Measurements from ENCODE around the gene IGLL1.
A peak's percentile ranks its signal among the peaks of the same experiment; 100 is the strongest.
"Not testable (repeated sequence)": the region's sequence is repeated elsewhere in the genome, so short reads cannot be mapped to it uniquely, and the experiment has no call there.

IGLL1 gene

DNA sequence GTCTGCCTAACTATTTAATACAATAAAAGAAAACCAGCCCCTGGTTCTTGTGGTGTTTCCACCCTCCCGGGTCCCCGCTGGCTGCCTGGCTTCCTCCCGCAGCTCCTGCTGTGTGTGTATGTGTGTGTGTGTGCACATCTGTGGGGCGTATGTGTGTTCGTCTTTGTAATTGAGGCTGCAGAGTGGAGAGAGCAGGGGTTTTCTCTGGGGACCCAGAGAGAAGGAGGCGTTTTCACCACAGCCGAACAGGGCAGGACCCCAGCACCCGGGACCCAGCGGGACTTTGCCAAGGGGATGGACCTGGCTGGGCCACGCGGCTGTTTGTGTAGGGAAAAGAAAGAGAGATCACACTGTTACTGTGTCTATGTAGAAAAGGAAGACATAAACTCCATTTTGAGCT lies 42.7 kb downstream of the IGLL1 start:
- H3K27me3 ChIP-seq (ENCODE audit: control insufficient read depth in 1 of 2, insufficient read depth in 1 of 2, low read length in 2 of 2), result peaks cover 34 to 38% of the 10 kb centered on the region in 2 experiments
- no peak overlapping the region for H4K8ac ChIP-seq (ENCODE audit: low read length)
- no peak overlapping the region for H3K9ac ChIP-seq (ENCODE audit: low read length)
- no peak overlapping the region for H3K27ac ChIP-seq (ENCODE audit: low read length, poor library complexity, severe bottlenecking)
- no peaks in the 10 kb centered on the region for H3K36me3 ChIP-seq (ENCODE audit: control insufficient read depth in 1 of 2, insufficient read depth in 2 of 2, low read depth in 1 of 2, low read length in 2 of 2)
- H3K4me2 ChIP-seq (ENCODE audit: low read length, poor library complexity, severe bottlenecking), result no peak overlapping the region
- no peak overlapping the region for H3K4me3 ChIP-seq (ENCODE audit: insufficient read depth in 1 of 2, low read depth in 1 of 2, low read length in 2 of 2)
- no peaks in the 10 kb centered on the region for H3K79me1 ChIP-seq (replicated peaks; ENCODE audit: low read length, poor library complexity, severe bottlenecking)
- H2BK12ac ChIP-seq (ENCODE audit: low read length in 2 of 2), result peak overlapping the region in 1 of 2 experiments; percentile 49
- 35% methylated on average over 11 of the region's 11 CpGs for WGBS
- no peaks in the 10 kb centered on the region for H3K9me3 ChIP-seq (ENCODE audit: control insufficient read depth, low read length)
- H3K4me1 ChIP-seq (ENCODE audit: control insufficient read depth, insufficient read depth, low read depth, low read length), result no peaks in the 10 kb centered on the region
- no peak overlapping the region for H2BK15ac ChIP-seq (ENCODE audit: low read depth, poor library complexity, severe bottlenecking)
- no peak overlapping the region for H2BK5ac ChIP-seq (ENCODE audit: low read depth, low read length, poor library complexity, severe bottlenecking)
- no peak overlapping the region for H3K23ac ChIP-seq (ENCODE audit: low read length in 2 of 2)
- H4K91ac ChIP-seq (ENCODE audit: low read length), result peak overlapping the region; percentile 37
- no peak overlapping the region for H3K14ac ChIP-seq (ENCODE audit: low read length in 2 of 2)
- no peak overlapping the region for H2AK5ac ChIP-seq (ENCODE audit: low read length, severe bottlenecking)
- H2BK120ac ChIP-seq (ENCODE audit: low read depth, low read length), result peak overlapping the region; percentile 74
- DNase-seq, result no peak
- peak overlapping the region; percentile 36 for H2AFZ ChIP-seq (ENCODE audit: low read depth, low read length)
- H3K18ac ChIP-seq (ENCODE audit: low read depth in 1 of 2, low read length in 2 of 2), result peak overlapping the region in 1 of 2 experiments; percentile 8
- H3K4ac ChIP-seq (ENCODE audit: low read depth in 1 of 2, low read length in 2 of 2), result peak overlapping the region in 1 of 2 experiments; percentile 40

GRCh38 chr22:23536821-23537345 lies 43.2 kb downstream of the IGLL1 start:
- peak overlapping the region; percentile 74 for H2BK120ac ChIP-seq (ENCODE audit: low read depth, low read length)
- H3K18ac ChIP-seq (ENCODE audit: low read depth in 1 of 2, low read length in 2 of 2), result peak overlapping the region in 1 of 2 experiments; percentile 88
- no peaks in the 10 kb centered on the region for H3K79me1 ChIP-seq (replicated peaks; ENCODE audit: low read length, poor library complexity, severe bottlenecking)
- H2AFZ ChIP-seq (ENCODE audit: low read depth, low read length), result no peak overlapping the region
- H3K36me3 ChIP-seq (ENCODE audit: control insufficient read depth in 1 of 2, insufficient read depth in 2 of 2, low read depth in 1 of 2, low read length in 2 of 2), result no peaks in the 10 kb centered on the region
- H3K9ac ChIP-seq (ENCODE audit: low read length), result no peak overlapping the region
- no peak overlapping the region for H2BK5ac ChIP-seq (ENCODE audit: low read depth, low read length, poor library complexity, severe bottlenecking)
- no peak for DNase-seq
- H3K4me3 ChIP-seq (ENCODE audit: insufficient read depth in 1 of 2, low read depth in 1 of 2, low read length in 2 of 2), result no peak overlapping the region
- H3K23ac ChIP-seq (ENCODE audit: low read length in 2 of 2), result no peak overlapping the region
- no peaks in the 10 kb centered on the region for H3K9me3 ChIP-seq (ENCODE audit: control insufficient read depth, low read length)
- no peak overlapping the region for H3K14ac ChIP-seq (ENCODE audit: low read length in 2 of 2)
- peak overlapping the region; percentile 78 for H2BK15ac ChIP-seq (ENCODE audit: low read depth, poor library complexity, severe bottlenecking)
- H3K4me2 ChIP-seq (ENCODE audit: low read length, poor library complexity, severe bottlenecking), result no peak overlapping the region
- peaks cover 39 to 42% of the 10 kb centered on the region in 2 experiments for H3K27me3 ChIP-seq (ENCODE audit: control insufficient read depth in 1 of 2, insufficient read depth in 1 of 2, low read length in 2 of 2)
- no peak overlapping the region for H4K8ac ChIP-seq (ENCODE audit: low read length)
- no peak overlapping the region for H3K27ac ChIP-seq (ENCODE audit: low read length, poor library complexity, severe bottlenecking)
- WGBS, result 51% methylated on average over 16 of the region's 17 CpGs
- no peak overlapping the region for H2AK5ac ChIP-seq (ENCODE audit: low read length, severe bottlenecking)
- H2BK12ac ChIP-seq (ENCODE audit: low read length in 2 of 2), result peak overlapping the region; percentile 49 to 66
- peak overlapping the region; percentile 83 for H4K91ac ChIP-seq (ENCODE audit: low read length)
- H3K4me1 ChIP-seq (ENCODE audit: control insufficient read depth, insufficient read depth, low read depth, low read length), result no peaks in the 10 kb centered on the region
- H3K4ac ChIP-seq (ENCODE audit: low read depth in 1 of 2, low read length in 2 of 2), result no peak overlapping the region

DNA sequence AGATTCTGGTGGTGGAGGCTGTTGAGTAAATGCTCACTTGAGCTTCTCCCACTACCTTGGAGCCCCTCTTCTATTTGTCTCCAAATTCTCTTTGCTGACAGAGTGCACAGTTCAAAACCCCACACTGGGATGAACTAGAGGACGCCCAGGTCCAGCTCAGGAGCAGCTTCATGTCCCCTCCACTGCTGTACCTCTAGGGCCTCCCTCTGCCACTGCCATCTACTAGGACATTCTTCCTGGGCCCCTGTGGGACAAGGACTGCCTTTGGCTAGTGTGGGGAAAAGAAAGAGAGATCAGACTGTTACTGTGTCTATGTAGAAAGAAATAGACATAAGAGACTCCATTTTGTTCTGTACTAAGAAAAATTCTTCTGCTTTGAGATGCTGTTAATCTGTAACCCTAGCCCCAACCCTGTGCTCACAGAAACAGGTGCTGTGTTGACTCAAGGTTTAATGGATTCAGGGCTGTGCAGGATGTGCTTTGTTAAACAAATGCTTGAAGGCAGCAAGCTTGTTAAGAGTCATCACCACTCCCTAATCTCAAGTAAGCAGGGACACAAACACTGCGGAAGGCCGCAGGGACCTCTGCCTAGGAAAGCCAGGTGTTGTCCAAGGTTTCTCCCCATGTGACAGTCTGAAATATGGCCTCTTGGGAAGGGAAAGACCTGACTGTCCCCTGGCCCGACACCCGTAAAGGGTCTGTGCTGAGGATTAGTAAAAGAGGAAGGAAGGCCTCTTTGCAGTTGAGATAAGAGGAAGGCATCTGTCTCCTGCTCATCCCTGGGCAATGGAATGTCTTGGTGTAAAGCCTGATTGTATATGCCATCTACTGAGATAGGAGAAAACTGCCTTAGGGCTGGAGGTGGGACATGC lies 44.1 kb downstream of the IGLL1 start:
- Histone ChIP-seq H2BK15ac (ENCODE audit: low read depth, poor library complexity, severe bottlenecking) (peak overlapping the region; percentile 60), H3K4ac (ENCODE audit: low read depth in 1 of 2, low read length in 2 of 2) (peak overlapping the region in 1 of 2 experiments; percentile 86), H3K14ac (ENCODE audit: low read length in 2 of 2) (peak overlapping the region in 1 of 2 experiments; percentile 74), H3K27me3 (ENCODE audit: control insufficient read depth in 1 of 2, insufficient read depth in 1 of 2, low read length in 2 of 2) (peaks cover 48 to 50% of the 10 kb centered on the region in 2 experiments), H3K18ac (ENCODE audit: low read depth in 1 of 2, low read length in 2 of 2) (peak overlapping the region; percentile 46 to 71), H4K8ac (ENCODE audit: low read length) (peak overlapping the region; percentile 77), H4K91ac (ENCODE audit: low read length) (peak overlapping the region; percentile 98), H2BK12ac (ENCODE audit: low read length in 2 of 2) (peak overlapping the region; percentile 91 to 95), H2BK120ac (ENCODE audit: low read depth, low read length) (peak overlapping the region; percentile 59)
- not testable (repeated sequence) for H3K36me3 ChIP-seq (ENCODE audit: control insufficient read depth in 1 of 2, insufficient read depth in 2 of 2, low read depth in 1 of 2, low read length in 2 of 2); H2AK5ac ChIP-seq (ENCODE audit: low read length, severe bottlenecking); H3K4me2 ChIP-seq (ENCODE audit: low read length, poor library complexity, severe bottlenecking); H2BK5ac ChIP-seq (ENCODE audit: low read depth, low read length, poor library complexity, severe bottlenecking); H3K9ac ChIP-seq (ENCODE audit: low read length); H2AFZ ChIP-seq (ENCODE audit: low read depth, low read length); H3K9me3 ChIP-seq (ENCODE audit: control insufficient read depth, low read length); H3K4me1 ChIP-seq (ENCODE audit: control insufficient read depth, insufficient read depth, low read depth, low read length); H3K4me3 ChIP-seq (ENCODE audit: insufficient read depth in 1 of 2, low read depth in 1 of 2, low read length in 2 of 2); H3K23ac ChIP-seq (ENCODE audit: low read length in 2 of 2); H3K79me1 ChIP-seq (replicated peaks; ENCODE audit: low read length, poor library complexity, severe bottlenecking); H3K27ac ChIP-seq (ENCODE audit: low read length, poor library complexity, severe bottlenecking); DNase-seq
- 33% methylated on average over 5 of the region's 5 CpGs for WGBS
